ENCODE results near the gene DCTPP1.

The DCTPP1 gene

GRCh38 chr16:30444231-30445148, 14.7 kb upstream of the DCTPP1 start:
- H3K36me3 ChIP-seq (ENCODE audit: control insufficient read depth, insufficient read depth, low read length) = peaks cover 5% of the 10 kb centered on the region
- peak overlapping the region; percentile 94 for H3K4me3 ChIP-seq (ENCODE audit: low read length)
- peak overlapping the region; percentile 96 for H3K27ac ChIP-seq (ENCODE audit: low read depth, low read length)
- H3K9ac ChIP-seq (ENCODE audit: low read length) = peak overlapping the region; percentile 93
- H3K4me1 ChIP-seq (ENCODE audit: control insufficient read depth, insufficient read depth, low read length) = peaks cover 6% of the 10 kb centered on the region
- H3K27me3 ChIP-seq (ENCODE audit: control insufficient read depth, insufficient read depth, low read length) = no peaks in the 10 kb centered on the region

- no peak overlapping the region for H3K9ac ChIP-seq (ENCODE audit: low read length)
- no peak overlapping the region for H3K4me3 ChIP-seq (ENCODE audit: low read length)
- H3K27ac ChIP-seq (ENCODE audit: low read depth, low read length) = no peak overlapping the region
- no peaks in the 10 kb centered on the region for H3K27me3 ChIP-seq (ENCODE audit: control insufficient read depth, insufficient read depth, low read length)
- H3K36me3 ChIP-seq (ENCODE audit: control insufficient read depth, insufficient read depth, low read length) = peaks cover 5% of the 10 kb centered on the region
- peaks cover 6% of the 10 kb centered on the region for H3K4me1 ChIP-seq (ENCODE audit: control insufficient read depth, insufficient read depth, low read length)
Observed at GRCh38 chr16:30443631-30444030, 13.8 kb upstream of the DCTPP1 start.

DNA sequence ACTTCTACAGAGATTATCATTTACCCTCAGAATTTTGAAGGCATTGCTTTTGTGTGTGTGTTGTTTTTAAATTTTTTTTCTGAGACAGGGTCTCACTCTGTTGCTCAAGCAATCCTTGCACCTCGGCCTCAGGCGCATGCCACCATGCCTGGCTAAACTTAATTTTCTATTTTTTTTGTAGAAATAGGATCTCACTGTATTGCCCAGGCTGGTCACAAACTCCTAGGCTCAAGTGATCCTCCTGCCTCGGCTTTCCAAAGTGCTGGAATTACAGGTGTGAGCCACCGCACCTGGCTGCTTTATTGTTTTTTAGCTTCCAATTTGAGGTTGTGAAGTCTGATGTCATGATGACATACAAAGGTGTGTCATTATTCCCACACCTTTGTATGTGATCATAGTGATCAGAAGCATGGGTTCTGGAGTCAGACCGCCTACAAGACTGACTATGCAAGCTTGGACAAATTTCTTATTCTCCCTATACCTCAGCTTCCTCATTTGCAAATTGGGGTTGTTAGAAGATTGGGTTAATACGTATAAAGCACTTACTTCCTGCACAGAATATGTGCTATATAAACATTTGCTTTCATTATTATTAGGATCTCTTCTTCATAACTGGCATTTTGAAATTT, 10.0 kb upstream of the DCTPP1 start:
- H3K27me3 ChIP-seq (ENCODE audit: control insufficient read depth, insufficient read depth, low read length) = no peaks in the 10 kb centered on the region
- no peak overlapping the region for H3K9ac ChIP-seq (ENCODE audit: low read length)
- peaks cover 5% of the 10 kb centered on the region for H3K36me3 ChIP-seq (ENCODE audit: control insufficient read depth, insufficient read depth, low read length)
- peaks cover 3% of the 10 kb centered on the region for H3K4me1 ChIP-seq (ENCODE audit: control insufficient read depth, insufficient read depth, low read length)
- no peak overlapping the region for H3K27ac ChIP-seq (ENCODE audit: low read depth, low read length)
- H3K4me3 ChIP-seq (ENCODE audit: low read length) = no peak overlapping the region

GRCh38 chr16:30438835-30439234, 9.0 kb upstream of the DCTPP1 start:
- H3K27me3 ChIP-seq (ENCODE audit: control insufficient read depth, insufficient read depth, low read length) = no peaks in the 10 kb centered on the region

GRCh38 chr16:30437511-30438046, 7.7 kb upstream of the DCTPP1 start:
- Histone ChIP-seq H3K4me1 (ENCODE audit: control insufficient read depth, insufficient read depth, low read length) (no peaks in the 10 kb centered on the region), H3K4me3 (ENCODE audit: low read length) (no peak overlapping the region), H3K27ac (ENCODE audit: low read depth, low read length) (no peak overlapping the region), H3K27me3 (ENCODE audit: control insufficient read depth, insufficient read depth, low read length) (no peaks in the 10 kb centered on the region), H3K9ac (ENCODE audit: low read length) (no peak overlapping the region), H3K36me3 (ENCODE audit: control insufficient read depth, insufficient read depth, low read length) (no peaks in the 10 kb centered on the region)

More at GRCh38 chr16:30438835-30439234, 9.0 kb upstream of the DCTPP1 start:
- no peak overlapping the region for H3K4me3 ChIP-seq (ENCODE audit: low read length)
- H3K36me3 ChIP-seq (ENCODE audit: control insufficient read depth, insufficient read depth, low read length) = no peaks in the 10 kb centered on the region
- H3K9ac ChIP-seq (ENCODE audit: low read length) = no peak overlapping the region
- no peaks in the 10 kb centered on the region for H3K4me1 ChIP-seq (ENCODE audit: control insufficient read depth, insufficient read depth, low read length)
- no peak overlapping the region for H3K27ac ChIP-seq (ENCODE audit: low read depth, low read length)

DNA sequence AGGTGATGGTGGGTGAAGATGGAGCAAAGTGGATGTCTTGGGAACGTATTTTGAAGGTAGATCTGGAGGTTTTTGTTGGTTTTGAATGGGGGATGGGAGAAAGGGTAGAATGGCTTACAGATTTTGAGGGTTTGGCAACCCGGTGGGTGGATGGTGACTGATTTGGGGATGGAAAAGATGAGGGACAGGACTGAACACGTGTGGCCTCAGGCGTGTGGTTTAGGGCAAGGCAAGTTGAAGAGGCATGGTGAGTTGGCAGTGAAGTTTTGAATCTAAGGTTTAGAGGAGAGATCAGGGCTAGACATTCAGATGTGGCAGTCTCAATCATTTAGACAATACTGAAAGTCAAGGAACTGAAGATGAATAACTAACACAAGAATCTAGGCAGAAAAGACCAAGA, 5.0 kb upstream of the DCTPP1 start:
- H3K27me3 ChIP-seq (ENCODE audit: control insufficient read depth, insufficient read depth, low read length) = no peaks in the 10 kb centered on the region
- H3K27ac ChIP-seq (ENCODE audit: low read depth, low read length) = no peak overlapping the region
- no peaks in the 10 kb centered on the region for H3K36me3 ChIP-seq (ENCODE audit: control insufficient read depth, insufficient read depth, low read length)
- H3K9ac ChIP-seq (ENCODE audit: low read length) = no peak overlapping the region
- no peak overlapping the region for H3K4me3 ChIP-seq (ENCODE audit: low read length)
- peaks cover 4% of the 10 kb centered on the region for H3K4me1 ChIP-seq (ENCODE audit: control insufficient read depth, insufficient read depth, low read length)

DNA sequence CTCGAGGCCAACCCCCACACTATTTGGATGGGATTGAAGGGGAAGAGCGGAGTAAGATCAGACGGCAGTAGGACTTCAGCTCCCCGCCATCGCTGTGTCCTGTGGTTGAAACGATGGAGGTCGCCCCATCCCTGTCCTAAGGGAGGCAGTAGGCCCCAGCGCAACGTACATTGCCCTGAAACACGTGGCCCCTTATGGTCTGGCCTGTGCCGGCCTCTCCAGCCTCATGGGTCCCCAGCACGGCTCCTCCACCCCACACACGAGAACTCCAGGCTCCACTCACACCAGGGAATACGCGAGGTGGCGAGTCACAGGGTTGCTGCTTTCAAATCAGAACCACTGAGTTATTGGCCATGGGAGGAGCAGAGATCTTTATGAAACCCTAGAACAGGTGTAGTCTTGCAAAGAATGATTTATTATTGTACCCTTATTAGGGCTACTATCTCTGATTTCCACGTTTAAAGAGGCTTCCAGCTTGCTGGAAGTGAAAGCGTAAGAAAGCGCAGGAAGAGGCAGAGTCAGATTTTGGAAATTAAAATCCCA, 669 bp upstream of the DCTPP1 start:
- Histone ChIP-seq H3K4me3 (ENCODE audit: low read length) (peak overlapping the region; percentile 52), H3K27me3 (ENCODE audit: control insufficient read depth, insufficient read depth, low read length) (no peaks in the 10 kb centered on the region), H3K27ac (ENCODE audit: low read depth, low read length) (peak overlapping the region; percentile 66), H3K4me1 (ENCODE audit: control insufficient read depth, insufficient read depth, low read length) (peaks cover 9% of the 10 kb centered on the region), H3K36me3 (ENCODE audit: control insufficient read depth, insufficient read depth, low read length) (no peaks in the 10 kb centered on the region), H3K9ac (ENCODE audit: low read length) (peak overlapping the region; percentile 57)

GRCh38 chr16:30429418-30429677, 482 bp downstream of the DCTPP1 start:
- no peaks in the 10 kb centered on the region for H3K27me3 ChIP-seq (ENCODE audit: control insufficient read depth, insufficient read depth, low read length)
- peak overlapping the region; percentile 78 for H3K4me3 ChIP-seq (ENCODE audit: low read length)
- peaks cover 9% of the 10 kb centered on the region for H3K4me1 ChIP-seq (ENCODE audit: control insufficient read depth, insufficient read depth, low read length)
- H3K9ac ChIP-seq (ENCODE audit: low read length) = peak overlapping the region; percentile 71
- H3K36me3 ChIP-seq (ENCODE audit: control insufficient read depth, insufficient read depth, low read length) = no peaks in the 10 kb centered on the region
- peak overlapping the region; percentile 66 for H3K27ac ChIP-seq (ENCODE audit: low read depth, low read length)

- no peak overlapping the region for H3K4me3 ChIP-seq (ENCODE audit: low read length)
- peaks cover 9% of the 10 kb centered on the region for H3K4me1 ChIP-seq (ENCODE audit: control insufficient read depth, insufficient read depth, low read length)
- H3K36me3 ChIP-seq (ENCODE audit: control insufficient read depth, insufficient read depth, low read length) = no peaks in the 10 kb centered on the region
- no peaks in the 10 kb centered on the region for H3K27me3 ChIP-seq (ENCODE audit: control insufficient read depth, insufficient read depth, low read length)
- no peak overlapping the region for H3K9ac ChIP-seq (ENCODE audit: low read length)
- no peak overlapping the region for H3K27ac ChIP-seq (ENCODE audit: low read depth, low read length)
Observed at GRCh38 chr16:30428055-30428454, 1.8 kb downstream of the DCTPP1 start.

DNA sequence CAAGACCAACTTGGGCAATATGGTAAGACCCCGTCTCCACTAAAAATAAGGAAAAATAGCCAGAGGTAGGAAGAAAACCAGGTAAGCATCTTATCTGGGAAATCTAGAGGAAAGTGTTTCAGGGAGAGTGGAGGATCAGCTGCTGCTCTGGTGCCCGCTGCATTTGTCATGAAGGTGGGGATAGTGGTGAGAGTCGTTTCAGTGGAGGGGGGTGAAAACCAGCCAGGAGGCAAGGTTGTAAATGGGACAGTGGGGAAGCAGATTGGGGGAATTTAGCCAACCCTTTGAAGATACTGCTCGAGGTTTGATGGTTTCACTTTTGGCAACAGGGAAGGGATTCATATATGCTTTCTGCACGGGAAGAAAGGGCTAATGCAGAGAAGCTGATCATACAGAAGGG, 8.8 kb downstream of the DCTPP1 start:
- no peaks in the 10 kb centered on the region for H3K4me1 ChIP-seq (ENCODE audit: control insufficient read depth, insufficient read depth, low read length)
- H3K36me3 ChIP-seq (ENCODE audit: control insufficient read depth, insufficient read depth, low read length) = peaks cover 7% of the 10 kb centered on the region
- no peaks in the 10 kb centered on the region for H3K27me3 ChIP-seq (ENCODE audit: control insufficient read depth, insufficient read depth, low read length)
- no peak overlapping the region for H3K9ac ChIP-seq (ENCODE audit: low read length)
- H3K27ac ChIP-seq (ENCODE audit: low read depth, low read length) = no peak overlapping the region
- no peak overlapping the region for H3K4me3 ChIP-seq (ENCODE audit: low read length)

- Histone ChIP-seq H3K36me3 (ENCODE audit: control insufficient read depth, insufficient read depth, low read length) (peaks cover 15% of the 10 kb centered on the region), H3K4me3 (ENCODE audit: low read length) (peak overlapping the region; percentile 66), H3K27ac (ENCODE audit: low read depth, low read length) (peak overlapping the region; percentile 74), H3K9ac (ENCODE audit: low read length) (no peak overlapping the region), H3K27me3 (ENCODE audit: control insufficient read depth, insufficient read depth, low read length) (no peaks in the 10 kb centered on the region), H3K4me1 (ENCODE audit: control insufficient read depth, insufficient read depth, low read length) (no peaks in the 10 kb centered on the region)
Observed at GRCh38 chr16:30418350-30419181, 11.3 kb downstream of the DCTPP1 start.
